ENCODE measurements around the gene TRIM45.

- TF ChIP-seq CTCF (conservative IDR thresholded peaks at IDR 0.05; ENCODE audit: low read length) (peak; percentile 24; the same call in 1 of the 2 replicates), EZH2phosphoT487 (IDR thresholded peaks at IDR 0.05; ENCODE audit: borderline replicate concordance, low read depth, low read length) (no peak)
These were observed 28.8 kb upstream of the TRIM45 start for GRCh38 chr1:117150316-117150715.

All from OCI-LY7 (cell line).